SIG-M5 treated with dmso at 0.1 percent for 504 hours (cell line): ENCODE data around the gene OBP2A.
A peak's percentile ranks its signal among the peaks of the same experiment; 100 is the strongest.
"Not testable (repeated sequence)": the region's sequence is repeated elsewhere in the genome, so short reads cannot be mapped to it uniquely, and the experiment has no call there.

Source experiments
- DNase-seq: peaks from one replicate; lab custom pipeline; 2025; ENCODE audit not compliant: unreplicated experiment; lab: John Stamatoyannopoulos, UW

Gene OBP2A

GRCh38 chr9:135545646-135546176 is at the start of gene OBP2A:
Gene OBP2A, plus strand, starts transcription at chr9:135546126. Its CDS starts 55 bp downstream, at chr9:135546181.
- DNase-seq: not testable (repeated sequence)

GRCh38 chr9:135498381-135499126 is 47.4 kb upstream of the OBP2A start:
- DNase-seq: no peak

- DNase-seq: peak; percentile 81
Observed at GRCh38 chr9:135499326-135500070, 46.4 kb upstream of the OBP2A start.

GRCh38 chr9:135500071-135500524 is 45.8 kb upstream of the OBP2A start:
- peak; percentile 32 for DNase-seq

GRCh38 chr9:135500525-135501260 is 45.2 kb upstream of the OBP2A start, which contains the start of gene MRPS2:
Gene MRPS2, plus strand, starts transcription at chr9:135500682. Its CDS starts 29 bp downstream, at chr9:135500711.
- DNase-seq: peak; percentile 70

- no peak for DNase-seq
Observed at GRCh38 chr9:135501261-135502167, 44.4 kb upstream of the OBP2A start.

- DNase-seq: no peak
Observed at GRCh38 chr9:135502168-135502872, 43.6 kb upstream of the OBP2A start.

GRCh38 chr9:135502873-135503321 is 43.0 kb upstream of the OBP2A start:
- DNase-seq: no peak

GRCh38 chr9:135503371-135504261 is 42.3 kb upstream of the OBP2A start:
- no peak for DNase-seq

- peak; percentile 37 for DNase-seq
Observed at GRCh38 chr9:135504262-135505243, 41.4 kb upstream of the OBP2A start.

GRCh38 chr9:135505406-135506187 is 40.3 kb upstream of the OBP2A start:
- DNase-seq: no peak

- no peak for DNase-seq
Observed at GRCh38 chr9:135506327-135507103, 39.4 kb upstream of the OBP2A start.

GRCh38 chr9:135507104-135508035 is 38.6 kb upstream of the OBP2A start:
- DNase-seq: no peak

- DNase-seq: no peak
Observed at GRCh38 chr9:135508211-135508820, 37.6 kb upstream of the OBP2A start.
